ENCODE results near the gene FRK. TPM values are rescaled to one million over a fixed set of nuclear protein-coding genes. Genes with fewer than 3 reads are reported as not detected.
"Not testable (repeated sequence)": the region's sequence is repeated elsewhere in the genome, so short reads cannot be mapped to it uniquely, and the experiment has no call there.

The FRK gene
- total and polyA plus RNA-seq, 2 donors from 2014 or later: 5.9 to 25.0 TPM

GRCh38 chr6:116047173-116047933 is 13.3 kb downstream of the FRK start:
- H3K27ac ChIP-seq (ENCODE audit: low read depth in 2 of 2, low read length in 2 of 2): peak overlapping the region in 1 of 2 donors; percentile 28
- no peak for DNase-seq
- H3K27me3 ChIP-seq (ENCODE audit: control insufficient read depth, insufficient read depth, low read length): no peaks in the 10 kb centered on the region
- intact Hi-C loops (cut with DNase I): no loop called here
- TF ChIP-seq CTCF (IDR thresholded peaks at IDR 0.05; ENCODE audit: borderline replicate concordance, extremely low read depth, insufficient read depth): no peak
- no peak for FAIRE-seq
- peaks cover 0 to 2% (median 0%) of the 10 kb centered on the region in 3 donors for H3K36me3 ChIP-seq (ENCODE audit: control insufficient read depth in 2 of 3, insufficient read depth in 3 of 3, low read length in 3 of 3)
- no peak overlapping the region for H3K9ac ChIP-seq (ENCODE audit: low read length in 3 of 3)
- peaks cover 0 to 3% (median 0%) of the 10 kb centered on the region in 3 donors for H3K4me1 ChIP-seq (ENCODE audit: control insufficient read depth in 2 of 3, insufficient read depth in 2 of 3, low read depth in 1 of 3, low read length in 3 of 3)
- H3K9me3 ChIP-seq (ENCODE audit: control insufficient read depth in 2 of 3, insufficient read depth in 1 of 3, low read length in 3 of 3): peaks cover 0 to 3% (median 0%) of the 10 kb centered on the region in 3 donors
- no peak overlapping the region for H3K4me3 ChIP-seq (ENCODE audit: low read length in 3 of 3)

GRCh38 chr6:116046737-116047136 is 14.0 kb downstream of the FRK start:
- TF ChIP-seq CTCF (IDR thresholded peaks at IDR 0.05; ENCODE audit: borderline replicate concordance, extremely low read depth, insufficient read depth): no peak
- no peak for DNase-seq
- FAIRE-seq: no peak
- Histone ChIP-seq H3K4me3 (ENCODE audit: low read length in 3 of 3) (no peak overlapping the region), H3K36me3 (ENCODE audit: control insufficient read depth in 2 of 3, insufficient read depth in 3 of 3, low read length in 3 of 3) (peaks cover 0 to 2% (median 0%) of the 10 kb centered on the region in 3 donors), H3K9me3 (ENCODE audit: control insufficient read depth in 2 of 3, insufficient read depth in 1 of 3, low read length in 3 of 3) (peaks cover 0 to 3% (median 0%) of the 10 kb centered on the region in 3 donors), H3K27me3 (ENCODE audit: control insufficient read depth, insufficient read depth, low read length) (no peaks in the 10 kb centered on the region), H3K9ac (ENCODE audit: low read length in 3 of 3) (no peak overlapping the region), H3K4me1 (ENCODE audit: control insufficient read depth in 2 of 3, insufficient read depth in 2 of 3, low read depth in 1 of 3, low read length in 3 of 3) (peaks cover 0 to 3% (median 0%) of the 10 kb centered on the region in 3 donors), H3K27ac (ENCODE audit: low read depth in 2 of 2, low read length in 2 of 2) (no peak overlapping the region)
- intact Hi-C loops (cut with DNase I): no loop called here

GRCh38 chr6:116046272-116046671 is 14.4 kb downstream of the FRK start:
- FAIRE-seq; H3K27me3 ChIP-seq (ENCODE audit: control insufficient read depth, insufficient read depth, low read length); intact Hi-C loops (cut with DNase I); H3K9me3 ChIP-seq (ENCODE audit: control insufficient read depth in 2 of 3, insufficient read depth in 1 of 3, low read length in 3 of 3); H3K9ac ChIP-seq (ENCODE audit: low read length in 3 of 3); H3K4me1 ChIP-seq (ENCODE audit: control insufficient read depth in 2 of 3, insufficient read depth in 2 of 3, low read depth in 1 of 3, low read length in 3 of 3); H3K27ac ChIP-seq (ENCODE audit: low read depth in 2 of 2, low read length in 2 of 2); H3K36me3 ChIP-seq (ENCODE audit: control insufficient read depth in 2 of 3, insufficient read depth in 3 of 3, low read length in 3 of 3); H3K4me3 ChIP-seq (ENCODE audit: low read length in 3 of 3); DNase-seq: not testable (repeated sequence)

GRCh38 chr6:116041934-116042333 is 18.8 kb downstream of the FRK start:
- DNase-seq (no peak), FAIRE-seq (no peak)
- intact Hi-C loops (cut with DNase I): no loop called here
- Histone ChIP-seq H3K27ac (ENCODE audit: low read depth in 2 of 2, low read length in 2 of 2) (no peak overlapping the region), H3K4me3 (ENCODE audit: low read length in 3 of 3) (no peak overlapping the region), H3K9me3 (ENCODE audit: control insufficient read depth in 2 of 3, insufficient read depth in 1 of 3, low read length in 3 of 3) (peaks cover 0 to 3% (median 0%) of the 10 kb centered on the region in 3 donors), H3K36me3 (ENCODE audit: control insufficient read depth in 2 of 3, insufficient read depth in 3 of 3, low read length in 3 of 3) (no peaks in the 10 kb centered on the region), H3K4me1 (ENCODE audit: control insufficient read depth in 2 of 3, insufficient read depth in 2 of 3, low read depth in 1 of 3, low read length in 3 of 3) (no peaks in the 10 kb centered on the region), H3K27me3 (ENCODE audit: control insufficient read depth, insufficient read depth, low read length) (no peaks in the 10 kb centered on the region), H3K9ac (ENCODE audit: low read length in 3 of 3) (no peak overlapping the region)
- no peak for TF ChIP-seq CTCF (IDR thresholded peaks at IDR 0.05; ENCODE audit: borderline replicate concordance, extremely low read depth, insufficient read depth)

All from kidney (tissue), 14 donors.